OCI-LY7 (cell line): ENCODE measurements around the gene NUP205. TPM values are rescaled to one million over a fixed set of nuclear protein-coding genes. Genes with fewer than 3 reads are reported as not detected.

Source experiments
- BruUV-seq: library from RNA; stranded (reverse); fragments of 400-500 nt; replicated peaks from 2 replicates; lab custom pipeline; 2021; lab: Mats Ljungman, UMichigan
- CTCF ChIA-PET: fragments of 300-600 bp; sonication (Branson Sonifier 250); formaldehyde crosslinking; loops from one replicate; lab custom pipeline; 2022; ENCODE audit warnings: antibody characterized with exemption; ENCODE audit not compliant: unreplicated experiment; lab: Charles Lee
- POLR2A ChIA-PET: fragments of 300-600 bp; sonication (Branson Sonifier 250); formaldehyde crosslinking; loops from one replicate; lab custom pipeline; 2022; ENCODE audit warnings: antibody characterized with exemption; lab: Charles Lee
- DNase-seq: peaks from one replicate; pipeline ENCODE4 v3.0.0-alpha.2; 2015; ENCODE audit warnings: low spot score
- H2AFZ ChIP-seq: fragments of 200-600 bp; sonication (generic), shearing (Covaris generic); 2 replicates; pipeline ENCODE4 v1.6.1; 2014; ENCODE audit warnings: mild to moderate bottlenecking, antibody characterized with exemption, low read length, moderate library complexity
- H3K27ac ChIP-seq: fragments of 200-600 bp; sonication (generic); 2 replicates; pipeline ENCODE4 v1.5.1; 2014; ENCODE audit warnings: mixed run types, low read depth, mild to moderate bottlenecking, moderate library complexity, low read length, inconsistent platforms; ENCODE audit not compliant: poor library complexity, severe bottlenecking
- H3K36me3 ChIP-seq: fragments of 200-600 bp; sonication (generic); 2 replicates; pipeline ENCODE4 v1.6.1; 2014; ENCODE audit warnings: mild to moderate bottlenecking, antibody characterized with exemption, low read length, moderate library complexity, mixed read lengths; ENCODE audit not compliant: insufficient read depth
- H3K4me1 ChIP-seq: fragments of 200-600 bp; sonication (generic); 2 replicates; pipeline ENCODE4 v1.5.1; 2014; ENCODE audit warnings: mild to moderate bottlenecking, low read length; ENCODE audit not compliant: insufficient read depth, poor library complexity, severe bottlenecking
- H3K4me2 ChIP-seq: fragments of 200-600 bp; sonication (generic); 2 replicates; pipeline ENCODE4 v1.6.1; 2014; ENCODE audit warnings: mild to moderate bottlenecking, low read length
- H3K4me3 ChIP-seq: fragments of 200-600 bp; sonication (generic); 2 replicates; pipeline ENCODE4 v1.5.1; 2014; ENCODE audit warnings: mild to moderate bottlenecking, low read depth, low read length; ENCODE audit not compliant: poor library complexity, severe bottlenecking
- H3K79me2 ChIP-seq: fragments of 200-600 bp; sonication (generic); 2 replicates; pipeline ENCODE4 v1.6.1; 2016; ENCODE audit warnings: low read depth, mild to moderate bottlenecking, low read length, moderate library complexity, mixed read lengths; ENCODE audit not compliant: insufficient read depth
- H3K9me2 ChIP-seq: fragments of 200-600 bp; sonication (generic); 2 replicates; pipeline ENCODE4 v1.6.1; 2016; ENCODE audit warnings: mild to moderate bottlenecking, low read length, mixed read lengths; ENCODE audit not compliant: insufficient read depth
- H3K9me3 ChIP-seq: fragments of 200-600 bp; sonication (generic); 2 replicates; pipeline ENCODE4 v1.6.1; 2014; ENCODE audit warnings: mild to moderate bottlenecking, mixed run types, low read length, mixed read lengths
- H4K20me1 ChIP-seq: fragments of 200-600 bp; sonication (generic); 2 replicates; pipeline ENCODE4 v1.6.1; 2014; ENCODE audit warnings: mild to moderate bottlenecking, antibody characterized with exemption, low read length, moderate library complexity, mixed read lengths; ENCODE audit not compliant: insufficient read depth
- CTCF ChIP-seq: fragments of 200-600 bp; sonication (generic); conservative IDR thresholded peaks from 2 replicates; pipeline ENCODE4 v1.5.1; 2014; ENCODE audit warnings: mild to moderate bottlenecking, antibody characterized with exemption, low read length, moderate library complexity, mixed read lengths
- EZH2phosphoT487 ChIP-seq: fragments of 200-600 bp; sonication (generic); IDR thresholded peaks from 2 replicates; pipeline ENCODE4 v1.6.1; 2018; ENCODE audit warnings: low read depth, borderline replicate concordance, mild to moderate bottlenecking, mixed run types, antibody characterized with exemption, low read length, moderate library complexity, mixed read lengths
- intact Hi-C: fragments of 100-400 bp; cut with micrococcal nuclease; formaldehyde crosslinking; loops from one replicate; pipeline ENCODE4 v1.10.0; 2022; ENCODE audit not compliant: unreplicated experiment
- total RNA-seq, 2 experiments: library from RNA; depleted of rRNA in 1 of 2; stranded (reverse); fragments of >200 nt in 1 of 2; shearing (Covaris generic) in 1 of 2; gene quantifications; 2 replicates each; pipeline ENCODE4 v1.2.3, GENCODE V29; 2014 to 2022

Gene NUP205
- total RNA-seq, 2 experiments from 2014 or later = 115 to 132 TPM

GRCh38 chr7:135575296-135575695 lies 17.6 kb downstream of the NUP205 start:
- no TSS peak for BruUV-seq
- H3K4me3 ChIP-seq = no peak overlapping the region
- peaks cover 96% of the 10 kb centered on the region for H3K36me3 ChIP-seq
- peaks cover 39% of the 10 kb centered on the region for H3K79me2 ChIP-seq
- intact Hi-C loops = no loop called here
- H3K4me1 ChIP-seq = peaks cover 26% of the 10 kb centered on the region
- CTCF ChIA-PET = no interaction called here
- DNase-seq = peak; percentile 38
- peaks cover 26% of the 10 kb centered on the region; the same call in 1 of the 2 replicates for H3K9me3 ChIP-seq
- H3K9me2 ChIP-seq = no peaks in the 10 kb centered on the region
- H4K20me1 ChIP-seq = peaks cover 4% of the 10 kb centered on the region; the same call in 1 of the 2 replicates
- peak overlapping the region; percentile 29 for H3K27ac ChIP-seq
- no peak overlapping the region for H3K4me2 ChIP-seq
- no peak overlapping the region for H2AFZ ChIP-seq
- TF ChIP-seq CTCF (no peak), EZH2phosphoT487 (no peak)
- POLR2A ChIA-PET = no interaction called here

GRCh38 chr7:135578569-135578968 lies 20.9 kb downstream of the NUP205 start:
- ChIA-PET CTCF (no interaction called here), POLR2A (no interaction called here)
- intact Hi-C loops = no loop called here
- peaks cover 4% of the 10 kb centered on the region; the same call in 1 of the 2 replicates for H4K20me1 ChIP-seq
- no peak for DNase-seq
- H2AFZ ChIP-seq = no peak overlapping the region
- no peak overlapping the region for H3K4me2 ChIP-seq
- H3K36me3 ChIP-seq = peaks cover 100% of the 10 kb centered on the region
- H3K9me2 ChIP-seq = no peaks in the 10 kb centered on the region
- H3K4me1 ChIP-seq = peaks cover 18% of the 10 kb centered on the region
- peaks cover 22% of the 10 kb centered on the region; the same call in 1 of the 2 replicates for H3K9me3 ChIP-seq
- H3K27ac ChIP-seq = no peak overlapping the region
- no peak overlapping the region for H3K4me3 ChIP-seq
- H3K79me2 ChIP-seq = peaks cover 8% of the 10 kb centered on the region
- TF ChIP-seq EZH2phosphoT487 = no peak
- no peak for TF ChIP-seq CTCF
- BruUV-seq = no TSS peak
